Stimulated activated CD8-positive, alpha-beta memory T cell treated with anti-CD3 and anti-CD28 coated beads, Interleukin-15, amount 100 ng/mL, for 4 hours (primary cell): ENCODE measurements around the gene MBD6.
A peak's percentile ranks its signal among the peaks of the same experiment; 100 is the strongest.

Source experiments
- DNase-seq, 2 donors: peaks; one replicate each; pipeline ENCODE4 v3.0.0-alpha.2; 2020; ENCODE audit warnings: low read depth in 2 of 2

MBD6 gene, protein sequence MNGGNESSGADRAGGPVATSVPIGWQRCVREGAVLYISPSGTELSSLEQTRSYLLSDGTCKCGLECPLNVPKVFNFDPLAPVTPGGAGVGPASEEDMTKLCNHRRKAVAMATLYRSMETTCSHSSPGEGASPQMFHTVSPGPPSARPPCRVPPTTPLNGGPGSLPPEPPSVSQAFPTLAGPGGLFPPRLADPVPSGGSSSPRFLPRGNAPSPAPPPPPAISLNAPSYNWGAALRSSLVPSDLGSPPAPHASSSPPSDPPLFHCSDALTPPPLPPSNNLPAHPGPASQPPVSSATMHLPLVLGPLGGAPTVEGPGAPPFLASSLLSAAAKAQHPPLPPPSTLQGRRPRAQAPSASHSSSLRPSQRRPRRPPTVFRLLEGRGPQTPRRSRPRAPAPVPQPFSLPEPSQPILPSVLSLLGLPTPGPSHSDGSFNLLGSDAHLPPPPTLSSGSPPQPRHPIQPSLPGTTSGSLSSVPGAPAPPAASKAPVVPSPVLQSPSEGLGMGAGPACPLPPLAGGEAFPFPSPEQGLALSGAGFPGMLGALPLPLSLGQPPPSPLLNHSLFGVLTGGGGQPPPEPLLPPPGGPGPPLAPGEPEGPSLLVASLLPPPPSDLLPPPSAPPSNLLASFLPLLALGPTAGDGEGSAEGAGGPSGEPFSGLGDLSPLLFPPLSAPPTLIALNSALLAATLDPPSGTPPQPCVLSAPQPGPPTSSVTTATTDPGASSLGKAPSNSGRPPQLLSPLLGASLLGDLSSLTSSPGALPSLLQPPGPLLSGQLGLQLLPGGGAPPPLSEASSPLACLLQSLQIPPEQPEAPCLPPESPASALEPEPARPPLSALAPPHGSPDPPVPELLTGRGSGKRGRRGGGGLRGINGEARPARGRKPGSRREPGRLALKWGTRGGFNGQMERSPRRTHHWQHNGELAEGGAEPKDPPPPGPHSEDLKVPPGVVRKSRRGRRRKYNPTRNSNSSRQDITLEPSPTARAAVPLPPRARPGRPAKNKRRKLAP

DNA sequence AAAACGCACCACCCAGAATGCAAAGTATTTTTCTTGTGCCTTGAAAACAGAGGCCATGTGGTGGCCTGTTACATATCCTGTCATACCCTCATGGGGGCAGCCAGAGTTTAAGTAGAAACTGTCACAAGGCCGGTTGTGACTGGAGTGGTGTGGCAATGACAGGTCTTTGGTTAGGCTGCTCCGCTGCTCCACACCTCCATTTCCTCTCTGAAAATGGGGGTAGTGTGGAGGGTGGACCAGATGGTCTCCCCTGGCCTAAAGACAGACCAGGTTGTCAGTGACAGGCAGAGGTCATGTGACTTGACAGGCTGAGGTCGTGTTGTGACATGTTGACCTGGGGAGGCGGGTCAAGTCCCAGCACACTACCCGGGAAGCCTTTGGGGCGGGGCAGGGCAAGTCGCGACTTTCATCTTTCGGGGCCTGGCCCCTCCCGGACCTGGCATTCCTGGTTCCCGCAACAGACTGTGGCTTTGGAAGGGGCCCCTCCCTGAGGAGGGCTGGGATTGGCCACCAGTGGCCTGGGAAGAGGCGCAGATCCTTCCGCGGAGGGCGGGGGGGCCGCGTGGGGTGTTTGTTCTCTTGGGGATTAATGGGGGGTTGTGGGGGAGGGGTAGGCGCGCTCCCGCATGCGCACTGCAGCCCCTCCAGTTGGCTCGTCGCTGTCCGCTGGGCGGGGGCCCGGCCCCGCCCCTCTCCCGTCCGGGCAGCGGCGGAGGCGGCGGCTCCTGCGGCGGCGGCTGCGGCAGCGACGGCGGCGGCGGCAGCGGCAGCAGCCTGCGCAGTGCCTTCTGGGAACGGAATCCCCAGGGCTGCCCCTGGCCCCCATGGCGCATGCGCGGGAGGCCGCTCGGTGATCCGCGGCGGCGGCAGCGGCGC is at the start of gene MBD6:
Gene MBD6, plus strand, starts transcription at position 814 of the 876 bp plus-strand sequence. CDS start 1,480 bp downstream, outside the sequence.
- DNase-seq, result peak; percentile 72 to 85

DNA sequence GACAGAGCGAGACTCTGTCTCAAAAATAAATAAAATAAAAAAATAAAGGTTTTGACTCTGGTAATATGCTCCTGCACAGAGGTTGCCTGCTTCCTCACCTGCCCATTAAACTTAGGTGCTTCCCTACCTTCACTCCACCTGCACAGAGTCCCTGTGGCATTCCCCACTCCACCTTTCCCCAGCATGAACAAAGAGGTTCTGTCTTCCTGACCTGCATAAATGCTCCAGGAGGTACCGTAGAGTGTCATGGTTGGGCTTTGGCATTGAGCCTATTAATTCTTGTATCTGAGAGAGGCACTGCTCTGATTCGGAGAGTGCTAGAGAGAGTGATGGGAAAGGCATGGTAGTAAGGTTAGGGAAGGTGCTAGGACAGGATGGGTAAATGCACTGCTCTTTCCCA is 49.2 kb upstream of the MBD6 start:
- DNase-seq, result no peak

DNA sequence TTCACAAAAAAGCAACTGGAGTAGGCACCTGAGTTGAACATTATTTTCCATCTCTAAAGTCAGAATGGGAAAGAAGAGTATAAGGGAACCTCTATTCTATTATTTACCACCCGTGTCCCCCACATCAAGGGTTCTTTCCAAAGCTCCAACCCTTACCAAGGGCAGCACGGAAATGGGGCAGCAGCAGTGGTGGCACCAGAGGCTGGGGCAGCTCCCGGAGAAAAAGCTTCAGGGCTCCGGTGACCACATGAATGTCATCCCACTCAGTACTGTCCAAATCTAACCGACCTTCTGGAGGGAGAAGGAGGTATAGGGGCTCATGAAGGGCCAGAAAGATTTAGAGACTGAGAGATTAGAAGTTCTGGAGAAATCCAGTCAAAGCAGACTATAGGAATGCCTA is 48.7 kb upstream of the MBD6 start:
- DNase-seq, result no peak

DNA sequence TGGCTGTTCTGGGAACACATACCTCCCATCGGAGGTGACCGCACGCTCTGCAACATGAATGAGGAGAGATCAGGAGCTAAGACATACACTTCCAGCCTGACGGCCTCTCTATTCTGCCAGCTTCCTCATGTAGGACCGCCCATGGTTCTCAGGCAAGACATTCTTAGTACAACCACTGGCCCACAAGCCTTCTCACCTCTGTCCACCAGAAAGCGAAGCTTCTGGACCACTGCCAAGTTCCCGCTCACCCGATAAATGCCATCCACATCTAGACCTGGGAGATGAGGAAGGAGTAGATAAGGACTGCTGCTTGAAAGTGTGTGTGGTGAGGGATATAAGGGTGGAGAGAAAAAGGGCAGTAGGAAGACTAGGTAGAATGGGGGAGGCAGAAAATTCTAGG is 48.2 kb upstream of the MBD6 start:
- no peak for DNase-seq

DNA sequence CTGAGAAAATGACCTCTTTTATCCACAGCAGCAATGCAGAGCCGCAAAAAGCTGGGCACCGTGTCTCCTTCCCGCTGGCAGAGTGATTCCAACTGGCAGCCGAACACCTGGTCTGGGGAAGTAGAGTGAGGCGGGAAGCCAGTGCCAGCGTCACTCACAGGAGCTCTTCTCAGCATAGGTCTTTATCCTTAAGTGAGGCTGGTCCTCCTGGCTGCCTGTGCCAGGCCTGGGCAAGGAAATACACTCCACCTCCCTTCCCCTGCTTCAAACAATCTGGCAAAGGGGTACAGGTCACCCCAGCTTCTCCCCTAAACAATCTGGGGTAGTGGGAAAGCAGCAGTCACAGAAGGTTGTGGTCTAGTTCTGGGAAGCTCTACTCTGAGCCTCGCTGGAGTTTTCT is 47.8 kb upstream of the MBD6 start:
- DNase-seq, result no peak

DNA sequence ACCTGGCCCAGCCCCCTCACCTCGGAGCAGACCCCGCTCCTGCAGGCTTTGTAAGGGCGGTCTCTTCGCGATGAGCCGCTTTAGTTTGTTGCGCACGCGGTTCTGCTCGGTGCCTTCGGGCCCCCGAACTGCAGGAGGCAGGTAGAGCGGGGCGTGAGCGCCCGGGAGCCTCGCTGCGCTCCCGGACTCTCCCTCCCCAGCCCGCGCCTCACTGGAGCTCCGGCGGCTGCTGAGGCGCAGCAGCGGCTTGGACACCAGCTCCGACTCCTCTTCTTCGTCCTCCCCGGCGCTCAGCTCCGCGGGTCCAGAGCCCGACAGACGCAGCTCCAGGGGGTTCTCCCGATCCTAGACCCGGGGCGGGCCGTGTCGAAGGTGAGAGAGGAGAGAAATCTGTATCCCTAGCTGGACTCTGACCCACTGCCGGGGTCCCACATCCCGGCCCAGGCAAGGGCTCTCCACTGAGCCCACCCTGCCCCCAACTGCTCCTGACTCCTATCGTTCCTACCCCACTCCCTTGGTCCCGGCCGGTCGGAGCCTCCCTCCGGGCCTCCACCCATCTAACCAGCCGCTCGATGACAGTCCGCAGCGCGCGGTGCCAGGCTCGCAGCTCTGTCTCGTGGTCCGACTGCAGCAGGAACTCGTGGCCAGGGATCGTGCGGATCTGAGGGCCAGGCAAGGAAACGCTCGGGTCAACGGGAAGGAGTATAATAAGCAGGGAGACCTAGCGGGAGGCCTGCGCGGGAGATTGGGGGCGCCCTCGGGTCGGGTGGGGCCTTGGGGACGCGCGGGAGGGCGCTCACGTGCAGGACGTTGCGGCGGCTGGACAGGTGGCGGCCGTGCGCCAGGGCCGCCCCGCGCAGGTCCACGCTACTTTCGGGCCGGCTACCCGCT is 47.1 kb upstream of the MBD6 start:
- DNase-seq, result no peak

DNA sequence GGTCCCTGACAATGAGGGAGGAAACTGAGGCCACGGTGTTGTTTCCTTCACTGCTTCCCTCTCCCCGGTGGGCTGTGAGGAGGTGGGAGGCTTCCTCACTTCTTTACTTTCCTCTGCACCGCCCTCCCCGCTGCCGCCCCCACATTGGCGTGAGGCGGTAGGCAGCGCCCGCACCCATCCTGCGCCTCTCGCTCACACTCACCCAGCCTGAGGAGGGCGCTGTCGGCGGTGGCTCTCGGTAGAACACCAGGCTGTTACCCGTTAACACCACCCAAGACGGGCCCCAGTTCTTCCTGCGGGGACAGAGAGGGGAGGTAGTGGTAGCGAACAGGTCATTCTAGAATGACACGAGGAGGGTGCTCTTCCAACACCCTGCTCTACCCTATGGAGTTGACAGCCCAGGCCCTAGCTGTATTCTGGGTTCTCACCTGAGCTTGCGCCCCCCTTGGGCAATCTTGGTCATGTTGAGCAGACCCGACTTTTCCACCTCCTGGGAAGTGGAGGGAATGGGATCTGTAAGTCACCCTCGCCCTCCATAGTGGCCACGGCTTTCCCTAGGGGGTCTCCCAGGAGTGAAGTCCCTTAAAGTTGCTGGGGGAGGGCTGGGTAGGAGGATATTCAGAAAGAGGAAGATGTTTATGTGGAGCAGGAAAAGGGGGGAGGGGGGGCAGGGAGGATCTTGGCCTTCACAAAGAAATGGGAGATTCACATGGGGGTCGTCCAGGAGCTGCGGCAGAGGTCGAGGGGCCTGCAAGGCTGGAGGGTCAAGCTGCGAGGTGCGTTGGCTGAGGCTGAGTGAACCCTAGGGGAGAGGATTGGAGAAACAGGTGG is 46.2 kb upstream of the MBD6 start:
- DNase-seq, result peak in 1 of 2 donors; percentile 48

DNA sequence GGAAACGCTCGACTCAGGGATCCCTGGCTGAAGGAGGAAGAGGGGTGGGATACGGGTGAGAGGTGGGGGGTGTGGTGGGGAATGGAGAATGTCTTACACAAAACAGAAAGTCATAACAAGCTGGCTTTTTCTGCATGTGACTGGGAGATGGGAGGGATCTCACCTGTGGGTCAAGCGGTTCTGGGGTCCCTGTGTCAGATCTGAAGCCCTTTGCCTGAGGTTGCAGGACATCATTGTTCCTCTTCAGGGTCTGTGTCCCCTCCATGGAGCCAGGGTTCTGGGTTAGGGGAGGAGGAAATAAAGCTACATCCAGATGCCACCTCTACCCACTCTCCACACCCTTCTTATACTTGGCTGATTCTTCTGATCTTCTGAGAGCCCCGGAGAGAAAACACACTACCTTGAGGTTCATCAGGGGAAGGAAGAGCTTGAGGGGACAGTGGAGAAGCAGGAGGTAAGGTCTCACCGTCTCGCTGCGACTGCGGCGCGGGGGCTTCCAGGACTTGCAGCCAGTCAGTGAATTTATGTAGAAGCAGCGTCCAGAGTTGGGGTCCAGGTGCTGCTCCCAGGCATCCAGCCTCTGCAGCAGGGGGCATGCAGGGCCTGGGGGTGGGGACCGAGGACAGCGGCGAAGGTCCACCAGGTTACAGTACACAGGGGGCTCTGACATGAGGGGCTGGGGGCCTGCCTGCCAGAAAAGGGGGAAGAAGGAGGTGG is 45.5 kb upstream of the MBD6 start:
- DNase-seq, result no peak

DNA sequence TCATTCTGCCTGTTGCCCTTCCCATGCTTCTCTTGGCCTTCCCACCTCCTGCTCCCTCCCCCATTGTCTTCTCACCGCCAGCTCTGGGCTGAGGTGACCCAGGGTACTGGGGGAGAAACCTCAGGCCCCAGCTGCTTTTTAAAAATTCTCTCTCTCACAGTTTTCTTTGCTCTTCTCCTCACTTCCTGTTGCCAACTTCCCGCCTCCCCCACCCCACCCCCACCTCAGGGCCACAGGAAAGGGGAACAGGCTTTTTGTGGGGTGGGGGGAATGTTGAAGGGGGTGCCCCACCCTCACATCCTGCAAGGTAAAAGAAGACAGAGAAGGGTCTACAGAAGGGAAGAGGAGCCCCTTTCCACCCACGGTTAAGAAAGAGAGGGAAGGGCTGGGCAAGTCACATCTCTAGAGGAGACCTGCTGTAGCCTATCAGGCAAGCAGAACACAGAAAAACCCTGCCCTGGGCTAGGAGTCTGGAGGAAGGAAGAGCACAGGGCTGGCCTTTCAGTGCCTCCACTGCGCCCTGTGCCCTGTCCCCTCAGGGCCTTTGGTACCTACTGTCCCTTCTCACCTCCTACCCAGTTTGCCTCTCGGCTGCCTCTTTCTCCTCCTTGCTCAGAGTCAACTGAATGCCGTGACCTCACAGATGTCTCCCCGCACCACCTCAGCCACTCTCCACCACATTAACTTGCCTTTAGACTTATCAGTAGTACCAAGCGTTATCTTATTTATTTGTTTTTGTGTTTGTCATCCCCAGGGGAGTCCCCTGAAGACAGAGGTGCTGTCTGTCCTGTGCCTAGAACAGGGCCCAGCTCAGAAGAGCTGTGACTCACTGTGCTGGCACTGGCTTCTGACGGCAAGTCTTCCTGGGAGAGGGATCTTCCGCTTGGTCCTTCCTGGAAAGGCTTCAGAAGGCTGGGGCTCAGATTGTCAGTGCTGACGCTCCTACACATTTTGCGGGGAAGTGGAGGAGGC is 44.6 kb upstream of the MBD6 start:
- DNase-seq, result no peak

DNA sequence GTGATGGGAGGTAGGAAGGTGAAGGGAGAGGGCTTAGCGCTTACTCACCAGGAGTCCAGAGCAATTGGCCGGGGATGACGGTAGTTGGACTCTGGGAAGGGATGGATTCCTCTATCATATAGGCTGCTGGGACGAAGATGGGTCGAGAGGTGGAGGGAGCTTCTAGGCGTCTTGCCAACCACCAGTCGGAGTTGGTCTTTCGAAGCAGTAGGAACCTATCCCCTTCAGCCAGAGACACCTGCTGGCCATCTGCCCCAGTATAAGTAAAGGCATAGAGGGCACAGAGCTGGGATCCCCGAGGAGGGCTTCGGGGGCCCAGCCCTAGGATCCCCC is 43.6 kb upstream of the MBD6 start:
- no peak for DNase-seq

DNA sequence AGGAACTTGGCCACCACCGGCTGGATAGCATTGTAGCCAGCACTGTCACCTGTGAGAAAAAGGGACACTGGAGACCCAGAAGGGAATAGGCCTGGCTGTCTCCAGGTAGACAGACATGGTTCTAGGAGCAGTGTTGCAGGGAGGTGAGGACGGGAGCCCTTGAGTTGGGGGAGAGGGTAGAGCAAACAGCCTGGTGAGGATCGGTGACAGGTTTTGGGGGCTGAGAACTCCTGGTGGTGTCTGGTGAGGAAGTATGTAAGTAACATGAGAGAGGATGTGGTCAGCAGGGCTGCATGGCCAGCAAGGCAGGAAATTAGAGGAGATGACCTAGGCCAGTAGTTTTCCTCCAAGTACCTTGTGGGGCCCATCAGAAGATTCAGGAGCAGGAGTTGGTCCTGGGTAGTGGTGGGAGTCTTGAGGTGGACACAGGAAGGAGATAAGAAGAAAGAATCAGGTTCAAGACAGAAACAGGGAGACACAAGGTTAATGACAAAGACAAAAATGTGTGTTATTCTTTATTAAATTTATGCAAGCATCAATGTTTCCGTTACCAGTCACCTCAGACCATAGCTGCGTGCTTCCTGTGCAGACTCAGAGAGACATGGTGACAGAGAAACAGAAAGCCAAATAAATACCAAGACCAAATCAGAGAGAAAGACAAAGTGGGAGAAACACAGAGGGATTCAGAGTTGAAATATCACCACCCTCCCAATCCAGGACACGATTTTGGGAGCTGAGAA is 43.1 kb upstream of the MBD6 start, which contains the start of gene ARHGAP9:
Gene ARHGAP9, minus strand, starts transcription at position 491 of the 740 bp plus-strand sequence. Its CDS starts 460 bp downstream, at position 31.
- no peak for DNase-seq

DNA sequence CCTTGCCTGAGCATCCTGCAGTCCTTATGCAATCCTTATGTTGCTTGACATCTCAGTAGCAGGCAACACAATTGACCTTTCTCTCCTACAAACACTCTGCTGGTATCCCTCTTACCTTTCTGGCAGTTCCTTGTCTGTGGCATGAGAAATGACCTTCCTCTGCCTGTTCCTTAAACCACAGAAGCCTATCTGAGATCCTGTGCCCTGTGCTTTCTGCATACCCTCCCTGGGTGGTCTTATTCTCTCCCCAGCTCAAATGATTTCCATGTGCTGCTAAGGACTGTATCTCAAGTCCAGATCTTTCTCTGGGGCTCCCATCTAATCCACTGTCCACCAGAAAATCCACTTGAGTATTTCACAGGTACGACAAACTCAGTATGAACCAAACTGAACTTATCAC is 41.0 kb upstream of the MBD6 start:
- DNase-seq, result no peak

DNA sequence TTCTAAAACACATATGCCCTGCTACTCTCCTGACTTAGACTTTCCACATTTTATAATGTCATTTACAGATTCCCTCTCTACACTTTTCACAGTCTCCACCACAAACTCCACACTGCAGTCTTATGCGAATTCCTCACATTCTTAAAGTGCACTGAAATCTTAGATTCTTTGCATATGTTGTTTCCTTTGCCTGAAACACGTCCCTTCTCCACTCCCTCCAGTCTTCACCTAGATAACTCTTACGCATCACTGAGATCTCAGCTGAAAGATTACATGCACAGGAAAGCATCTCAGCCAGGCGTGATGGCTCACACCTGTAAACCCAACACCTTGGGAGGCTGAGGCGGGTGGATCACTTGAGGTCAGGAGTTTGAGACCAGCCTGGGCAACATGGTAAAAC is 39.2 kb upstream of the MBD6 start:
- no peak for DNase-seq

DNA sequence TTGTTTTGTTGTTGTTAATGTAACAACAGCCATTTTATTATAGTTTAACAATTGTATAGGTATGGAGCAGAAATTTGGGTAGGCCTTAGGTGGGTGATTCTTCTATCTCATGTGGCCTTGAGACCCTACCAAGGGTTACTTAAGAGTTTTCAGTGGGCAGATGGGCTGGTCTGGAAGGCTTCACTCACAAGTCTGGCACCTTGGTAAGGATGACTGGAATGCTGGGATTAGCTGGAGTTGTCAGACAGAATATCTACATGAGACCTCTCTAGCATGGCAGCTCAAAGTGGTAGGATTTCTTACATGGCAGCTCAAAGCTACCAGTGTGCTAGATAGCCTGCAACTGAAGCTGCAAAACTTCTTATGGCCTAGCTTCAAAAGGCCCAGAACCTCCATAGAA is 36.9 kb upstream of the MBD6 start:
- no peak for DNase-seq

DNA sequence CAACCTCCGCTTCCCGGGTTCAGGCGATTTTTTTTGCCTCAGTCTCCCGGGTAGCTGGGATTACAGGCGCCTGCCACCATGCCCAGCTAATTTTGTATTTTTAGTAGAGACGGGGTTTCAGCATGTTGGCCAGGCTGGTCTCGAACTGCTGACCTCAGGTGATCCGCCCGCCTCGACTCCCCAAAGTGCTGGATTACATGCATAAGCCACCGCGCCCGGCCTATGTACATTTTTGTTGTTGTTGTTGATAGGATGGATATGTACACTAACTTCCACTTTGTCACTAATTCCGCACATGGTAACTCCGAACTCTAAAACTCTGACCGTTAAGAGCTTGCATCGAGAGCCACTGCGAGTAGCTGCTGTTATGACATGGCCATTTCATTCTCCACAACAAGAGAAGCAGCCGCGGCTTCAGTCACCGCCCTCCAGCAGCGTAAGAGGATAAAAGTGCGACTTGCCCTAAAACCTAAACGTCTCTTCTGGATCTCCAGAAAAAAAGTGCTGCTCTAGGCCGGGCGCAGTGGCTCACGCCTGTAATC is 35.5 kb upstream of the MBD6 start:
- no peak for DNase-seq

DNA sequence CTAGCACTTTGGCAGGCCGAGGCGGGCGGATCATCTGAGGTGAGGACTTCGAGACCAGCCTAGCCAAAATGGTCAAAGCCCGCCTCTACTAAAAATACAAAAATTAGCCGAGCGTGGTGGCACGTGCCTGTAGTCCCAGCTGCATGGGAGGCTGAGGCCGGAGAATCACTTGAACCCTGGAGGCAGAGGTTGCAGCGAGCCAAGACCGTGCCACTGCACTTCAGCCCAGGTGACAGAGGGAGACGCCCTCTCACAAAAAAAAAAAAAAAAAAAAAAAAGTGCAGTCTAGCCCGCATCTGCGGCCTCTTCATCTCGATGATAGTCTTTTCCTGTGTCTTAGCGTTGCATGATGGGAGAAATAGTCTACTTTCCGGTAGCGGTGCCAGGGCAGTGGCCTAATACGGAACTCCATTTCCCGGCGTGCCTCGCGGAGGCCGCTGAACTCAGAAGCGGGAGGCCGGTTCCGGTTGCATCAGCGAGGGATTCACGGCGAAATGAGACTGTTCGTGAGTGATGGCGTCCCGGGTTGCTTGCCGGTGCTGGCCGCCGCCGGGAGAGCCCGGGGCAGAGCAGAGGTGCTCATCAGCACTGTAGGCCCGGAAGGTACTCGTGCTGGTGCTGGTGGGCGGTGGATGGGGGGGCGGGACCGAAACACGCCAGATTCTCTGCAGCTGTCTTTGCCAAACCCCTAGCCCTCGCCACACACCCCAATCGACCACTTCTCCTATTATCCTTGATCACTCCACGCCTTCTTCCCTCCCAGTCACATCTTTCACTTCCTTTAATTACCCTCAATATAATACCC is 34.8 kb upstream of the MBD6 start, which contains the start of gene MARS1:
Gene MARS1, plus strand, starts transcription at position 472 of the 805 bp plus-strand sequence. Its CDS starts 23 bp downstream, at position 495.
- DNase-seq, result peak; percentile 81 to 88
